Body of pancreas (tissue), 4 donors: ENCODE measurements around the gene GABRA4.

ENCODE experiments used
- POLR2A ChIP-seq, 3 donors: fragments of 450-650 bp; IDR thresholded peaks; one replicate each; pipeline ENCODE4 v1.6.1; 2016; ENCODE audit warnings: antibody characterized with exemption in 3 of 3, mild to moderate bottlenecking in 2 of 3
- TF ChIP-seq, protein P1 (sequence below), 7 experiments: fragments of 450-650 bp in 4 of 7; fragments of 200-600 bp in 3 of 7; sonication (generic) in 3 of 7; IDR thresholded peaks; one replicate each; pipeline ENCODE4 v1.5.1; 2016 to 2019; ENCODE audit warnings: antibody characterized with exemption in 7 of 7

GRCh38 chr4:46975812-46976553 is 17.4 kb downstream of the GABRA4 start:
- TF ChIP-seq, protein P1, sequence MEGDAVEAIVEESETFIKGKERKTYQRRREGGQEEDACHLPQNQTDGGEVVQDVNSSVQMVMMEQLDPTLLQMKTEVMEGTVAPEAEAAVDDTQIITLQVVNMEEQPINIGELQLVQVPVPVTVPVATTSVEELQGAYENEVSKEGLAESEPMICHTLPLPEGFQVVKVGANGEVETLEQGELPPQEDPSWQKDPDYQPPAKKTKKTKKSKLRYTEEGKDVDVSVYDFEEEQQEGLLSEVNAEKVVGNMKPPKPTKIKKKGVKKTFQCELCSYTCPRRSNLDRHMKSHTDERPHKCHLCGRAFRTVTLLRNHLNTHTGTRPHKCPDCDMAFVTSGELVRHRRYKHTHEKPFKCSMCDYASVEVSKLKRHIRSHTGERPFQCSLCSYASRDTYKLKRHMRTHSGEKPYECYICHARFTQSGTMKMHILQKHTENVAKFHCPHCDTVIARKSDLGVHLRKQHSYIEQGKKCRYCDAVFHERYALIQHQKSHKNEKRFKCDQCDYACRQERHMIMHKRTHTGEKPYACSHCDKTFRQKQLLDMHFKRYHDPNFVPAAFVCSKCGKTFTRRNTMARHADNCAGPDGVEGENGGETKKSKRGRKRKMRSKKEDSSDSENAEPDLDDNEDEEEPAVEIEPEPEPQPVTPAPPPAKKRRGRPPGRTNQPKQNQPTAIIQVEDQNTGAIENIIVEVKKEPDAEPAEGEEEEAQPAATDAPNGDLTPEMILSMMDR (IDR thresholded peaks at IDR 0.05) = no peak
- TF ChIP-seq POLR2A (IDR thresholded peaks at IDR 0.05) = no peak
